Breast epithelium (tissue), 4 donors: ENCODE data around the gene BTBD10. TPM values are rescaled to one million over a fixed set of nuclear protein-coding genes. Genes with fewer than 3 reads are reported as not detected.

Experiments used
- DNase-seq, 2 donors: peaks; one replicate each; pipeline ENCODE4 v3.0.0-alpha.2; 2019; ENCODE audit warnings: low spot score in 2 of 2
- H3K27ac ChIP-seq, 2 donors: fragments of 200-600 bp; sonication (generic) in 1 of 2; one replicate each; pipeline ENCODE4 v1.5.1; 2016 to 2019; ENCODE audit warnings: mild to moderate bottlenecking in 1 of 2
- H3K27me3 ChIP-seq, 2 donors: fragments of 200-600 bp; sonication (generic) in 1 of 2; one replicate each; pipeline versions ENCODE4 v1.5.1 to v1.6.0; 2017 to 2019; ENCODE audit warnings: control low read depth in 1 of 2, mild to moderate bottlenecking in 1 of 2
- H3K36me3 ChIP-seq: fragments of 200-600 bp; one replicate; pipeline ENCODE4 v1.5.1; 2019
- H3K4me1 ChIP-seq, 2 donors: fragments of 200-600 bp; sonication (generic); one replicate each; pipeline ENCODE4 v1.5.1; 2016 to 2019; ENCODE audit warnings: control low read depth in 1 of 2
- H3K4me3 ChIP-seq, 3 donors: fragments of 200-600 bp; sonication (generic); 1 replicate in 2 of 3; 2 replicates in 1 of 3; pipeline ENCODE4 v1.5.1; 2016 to 2019; ENCODE audit warnings: mild to moderate bottlenecking in 3 of 3, moderate library complexity in 2 of 3
- H3K9me3 ChIP-seq, 2 donors: fragments of 200-600 bp; sonication (generic) in 1 of 2; one replicate each; pipeline ENCODE4 v1.5.1; 2016 to 2019; ENCODE audit warnings: control low read depth in 1 of 2
- POLR2A ChIP-seq: fragments of 450-650 bp; IDR thresholded peaks from one replicate; pipeline ENCODE4 v1.6.1; 2016; ENCODE audit warnings: antibody characterized with exemption, mild to moderate bottlenecking, moderate library complexity
- POLR2AphosphoS5 ChIP-seq, 3 donors: sonication (generic); formaldehyde crosslinking; IDR thresholded peaks; one replicate each; pipeline ENCODE4 v1.6.1; 2017; ENCODE audit warnings: antibody characterized with exemption in 3 of 3
- intact Hi-C: fragments of 100-400 bp; cut with DNase I; formaldehyde crosslinking; loops from one replicate; pipeline ENCODE4 v1.15.1; 2023; ENCODE audit warnings: low total_unique reads
- total RNA-seq, 3 donors: library from RNA; depleted of rRNA; stranded (reverse); fragments of >200 nt; gene quantifications; one replicate each; pipeline ENCODE4 v1.1.0, GENCODE V29; 2016
- TF ChIP-seq, protein P1 (sequence below), 3 donors: fragments of 450-650 bp; IDR thresholded peaks; one replicate each; pipeline ENCODE4 v1.5.1; 2016 to 2017; ENCODE audit warnings: antibody characterized with exemption in 3 of 3, mild to moderate bottlenecking in 3 of 3, moderate library complexity in 3 of 3

The BTBD10 gene
- total RNA-seq, 3 donors from 2014 or later, result 29.3 to 40.4 (median 32.1) TPM

DNA sequence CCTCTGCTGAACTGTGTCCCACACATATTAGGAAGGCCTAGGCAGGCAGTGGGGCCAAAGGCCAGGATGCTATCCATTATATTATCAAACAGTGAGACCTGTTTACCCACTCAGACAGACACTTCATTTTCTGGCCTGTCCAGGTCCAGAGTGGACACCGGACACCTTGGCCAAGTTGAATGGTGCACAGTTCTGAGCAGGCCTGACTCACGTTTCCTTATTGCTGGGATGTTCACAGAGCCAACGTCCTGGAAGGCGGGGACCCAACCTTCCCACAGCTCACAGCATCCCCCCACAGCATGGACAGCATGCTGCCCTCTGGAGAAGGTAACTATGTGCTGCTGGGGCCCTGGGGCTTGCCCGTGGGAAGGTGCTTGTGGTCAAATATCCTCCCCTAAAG is 86.6 kb downstream of the BTBD10 start:
- no peak for TF ChIP-seq POLR2A
- TF ChIP-seq POLR2AphosphoS5 (IDR thresholded peaks at IDR 0.05), result no peak
- TF ChIP-seq, protein P1, sequence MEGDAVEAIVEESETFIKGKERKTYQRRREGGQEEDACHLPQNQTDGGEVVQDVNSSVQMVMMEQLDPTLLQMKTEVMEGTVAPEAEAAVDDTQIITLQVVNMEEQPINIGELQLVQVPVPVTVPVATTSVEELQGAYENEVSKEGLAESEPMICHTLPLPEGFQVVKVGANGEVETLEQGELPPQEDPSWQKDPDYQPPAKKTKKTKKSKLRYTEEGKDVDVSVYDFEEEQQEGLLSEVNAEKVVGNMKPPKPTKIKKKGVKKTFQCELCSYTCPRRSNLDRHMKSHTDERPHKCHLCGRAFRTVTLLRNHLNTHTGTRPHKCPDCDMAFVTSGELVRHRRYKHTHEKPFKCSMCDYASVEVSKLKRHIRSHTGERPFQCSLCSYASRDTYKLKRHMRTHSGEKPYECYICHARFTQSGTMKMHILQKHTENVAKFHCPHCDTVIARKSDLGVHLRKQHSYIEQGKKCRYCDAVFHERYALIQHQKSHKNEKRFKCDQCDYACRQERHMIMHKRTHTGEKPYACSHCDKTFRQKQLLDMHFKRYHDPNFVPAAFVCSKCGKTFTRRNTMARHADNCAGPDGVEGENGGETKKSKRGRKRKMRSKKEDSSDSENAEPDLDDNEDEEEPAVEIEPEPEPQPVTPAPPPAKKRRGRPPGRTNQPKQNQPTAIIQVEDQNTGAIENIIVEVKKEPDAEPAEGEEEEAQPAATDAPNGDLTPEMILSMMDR (IDR thresholded peaks at IDR 0.05), result no peak

DNA sequence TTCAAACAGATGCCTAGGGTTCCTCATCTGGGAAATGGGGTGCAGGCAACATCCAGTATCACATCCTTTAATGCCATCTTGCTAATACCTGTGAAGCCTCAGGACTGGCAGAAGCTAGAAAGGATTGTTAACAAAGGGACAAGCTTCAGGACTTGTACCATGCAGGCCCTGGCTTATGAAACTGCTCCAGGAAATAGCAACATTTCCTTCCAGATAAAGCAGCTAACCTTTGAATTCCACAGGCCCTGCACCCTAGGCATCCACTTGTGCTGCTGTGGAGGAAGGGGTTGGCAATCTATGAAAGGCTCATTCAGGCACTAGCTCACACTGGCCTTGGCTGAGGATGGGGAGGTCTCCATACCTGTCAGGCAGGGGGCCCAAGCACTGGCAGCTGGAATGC is 87.2 kb downstream of the BTBD10 start:
- intact Hi-C loops, result no loop called here
- TF ChIP-seq POLR2A (no peak), POLR2AphosphoS5 (IDR thresholded peaks at IDR 0.05) (no peak)
- TF ChIP-seq, protein P1 (IDR thresholded peaks at IDR 0.05), result no peak
- Histone ChIP-seq H3K4me1 (no peaks in the 10 kb centered on the region), H3K27me3 (no peaks in the 10 kb centered on the region), H3K9me3 (no peaks in the 10 kb centered on the region), H3K4me3 (no peak overlapping the region), H3K36me3 (peaks cover 13% of the 10 kb centered on the region), H3K27ac (no peak overlapping the region)
- DNase-seq, result no peak

More for the DNA sequence above, 86.6 kb downstream of the BTBD10 start:
- DNase-seq, result no peak
- no peak overlapping the region for H3K27ac ChIP-seq
- no peaks in the 10 kb centered on the region for H3K4me1 ChIP-seq
- no peaks in the 10 kb centered on the region for H3K27me3 ChIP-seq
- no peaks in the 10 kb centered on the region for H3K9me3 ChIP-seq
- intact Hi-C loops, result no loop called here
- no peak overlapping the region for H3K4me3 ChIP-seq
- peaks cover 13% of the 10 kb centered on the region for H3K36me3 ChIP-seq

DNA sequence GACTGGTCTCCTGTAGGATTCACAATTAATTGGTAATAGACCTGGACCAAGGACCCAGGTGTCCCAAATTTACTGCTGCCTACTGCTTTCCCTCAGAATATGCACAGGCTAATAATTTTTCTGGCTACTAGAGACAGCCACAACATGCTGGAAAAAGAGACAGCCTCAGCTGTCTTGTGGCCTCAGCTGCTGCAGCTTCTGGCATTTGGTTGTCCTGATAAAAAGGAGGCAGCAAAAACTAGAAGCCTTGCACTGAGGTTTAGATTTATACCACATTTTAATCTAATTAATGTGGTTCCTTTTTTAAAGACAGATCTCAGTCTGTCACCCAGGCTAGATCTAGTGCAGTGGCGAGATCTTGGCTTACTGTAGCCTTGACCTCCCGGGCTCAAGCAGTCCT is 89.8 kb downstream of the BTBD10 start:
- H3K9me3 ChIP-seq, result no peaks in the 10 kb centered on the region
- intact Hi-C loops, result no loop called here
- no peak overlapping the region for H3K4me3 ChIP-seq
- peaks cover 18% of the 10 kb centered on the region for H3K36me3 ChIP-seq
- H3K27me3 ChIP-seq, result no peaks in the 10 kb centered on the region
- no peaks in the 10 kb centered on the region for H3K4me1 ChIP-seq
- no peak for DNase-seq
- H3K27ac ChIP-seq, result no peak overlapping the region
- TF ChIP-seq POLR2A (no peak), POLR2AphosphoS5 (IDR thresholded peaks at IDR 0.05) (no peak)
- TF ChIP-seq, protein P1 (IDR thresholded peaks at IDR 0.05), result no peak

DNA sequence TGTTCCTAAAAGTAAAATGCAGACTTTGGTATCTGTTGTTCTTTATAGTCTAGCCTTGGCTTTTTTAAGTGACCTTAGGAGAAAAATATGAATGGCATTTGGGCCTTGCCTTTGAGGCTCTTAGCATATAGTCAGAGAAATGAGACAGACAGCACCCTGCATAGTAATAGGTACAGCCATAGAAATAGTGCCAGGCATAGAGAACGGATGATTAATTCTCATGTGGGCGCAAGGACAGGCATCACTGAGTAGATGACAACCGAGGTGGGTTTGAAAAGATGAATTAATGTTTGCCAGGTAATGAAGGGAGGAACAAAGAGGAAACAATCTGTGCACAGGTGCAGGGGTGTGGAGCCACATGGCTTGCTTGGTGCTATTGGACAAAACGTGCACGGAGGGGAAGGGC is 95.0 kb downstream of the BTBD10 start:
- peaks cover 5% of the 10 kb centered on the region for H3K36me3 ChIP-seq
- DNase-seq, result no peak
- H3K9me3 ChIP-seq, result no peaks in the 10 kb centered on the region
- H3K4me3 ChIP-seq, result no peak overlapping the region
- H3K27me3 ChIP-seq, result no peaks in the 10 kb centered on the region
- no peak for TF ChIP-seq POLR2A
- TF ChIP-seq, protein P1 (IDR thresholded peaks at IDR 0.05), result no peak
- TF ChIP-seq POLR2AphosphoS5 (IDR thresholded peaks at IDR 0.05), result no peak
- no peaks in the 10 kb centered on the region for H3K4me1 ChIP-seq
- no peak overlapping the region for H3K27ac ChIP-seq
- intact Hi-C loops, result no loop called here

DNA sequence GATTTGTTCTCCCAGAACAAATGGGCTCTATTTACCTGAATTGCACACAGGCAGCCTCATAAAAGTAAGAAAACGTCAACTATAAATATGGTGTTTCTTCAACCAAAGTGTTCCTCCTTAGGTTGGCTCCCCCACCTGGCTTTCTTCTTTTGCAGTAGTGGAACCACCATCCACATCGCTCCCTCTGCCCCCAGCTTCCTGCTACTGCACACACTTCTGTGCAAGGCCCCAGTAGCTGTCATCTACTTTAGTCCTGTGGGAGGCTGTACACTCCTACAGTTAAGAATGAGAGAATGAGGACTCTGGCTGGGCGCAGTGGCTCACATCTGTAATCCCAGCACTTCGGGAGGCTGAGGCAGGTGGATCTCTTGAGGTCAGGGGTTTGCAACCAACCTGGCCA is 95.9 kb downstream of the BTBD10 start:
- H3K4me3 ChIP-seq, result no peak overlapping the region
- H3K4me1 ChIP-seq, result no peaks in the 10 kb centered on the region
- no peak for DNase-seq
- no peak overlapping the region for H3K27ac ChIP-seq
- TF ChIP-seq POLR2AphosphoS5 (IDR thresholded peaks at IDR 0.05) (no peak), POLR2A (no peak)
- TF ChIP-seq, protein P1 (IDR thresholded peaks at IDR 0.05), result no peak
- intact Hi-C loops, result no loop called here
- peaks cover 8% of the 10 kb centered on the region for H3K36me3 ChIP-seq
- H3K27me3 ChIP-seq, result no peaks in the 10 kb centered on the region
- H3K9me3 ChIP-seq, result no peaks in the 10 kb centered on the region
